GM12891 (cell line): ENCODE measurements around the gene SLC25A22.

ENCODE experiments used
- POLR2A ChIP-seq: IDR thresholded peaks from 2 replicates; pipeline ENCODE4 v1.6.1; 2011; ENCODE audit warnings: low read depth, low read length, control low read depth
- POLR2AphosphoS5 ChIP-seq: IDR thresholded peaks from 2 replicates; pipeline ENCODE4 v1.6.1; 2011; ENCODE audit warnings: low read depth, low read length, control low read depth
- SPI1 ChIP-seq: IDR thresholded peaks from 2 replicates; pipeline ENCODE4 v1.6.1; 2011; ENCODE audit warnings: low read depth, low read length, control low read depth
- TAF1 ChIP-seq: IDR thresholded peaks from 2 replicates; pipeline ENCODE4 v1.6.1; 2011; ENCODE audit warnings: low read depth, low read length, control low read depth

- TF ChIP-seq SPI1 = no peak
- no peak for TF ChIP-seq POLR2A
- no peak for TF ChIP-seq TAF1
- TF ChIP-seq POLR2AphosphoS5 = no peak
Observed at GRCh38 chr11:791658-792534, 6.2 kb downstream of the SLC25A22 start.
